HG03575 (cell line): ENCODE measurements around the gene C12orf43.

Experiments used
- ATAC-seq: cut with Tn5 transposase; IDR thresholded peaks from one replicate; pipeline ENCODE4 v1.9.1; 2021; ENCODE audit not compliant: unreplicated experiment, insufficient number of reproducible peaks, low FRiP score; ENCODE audit errors: extremely low read depth

C12orf43 gene

DNA sequence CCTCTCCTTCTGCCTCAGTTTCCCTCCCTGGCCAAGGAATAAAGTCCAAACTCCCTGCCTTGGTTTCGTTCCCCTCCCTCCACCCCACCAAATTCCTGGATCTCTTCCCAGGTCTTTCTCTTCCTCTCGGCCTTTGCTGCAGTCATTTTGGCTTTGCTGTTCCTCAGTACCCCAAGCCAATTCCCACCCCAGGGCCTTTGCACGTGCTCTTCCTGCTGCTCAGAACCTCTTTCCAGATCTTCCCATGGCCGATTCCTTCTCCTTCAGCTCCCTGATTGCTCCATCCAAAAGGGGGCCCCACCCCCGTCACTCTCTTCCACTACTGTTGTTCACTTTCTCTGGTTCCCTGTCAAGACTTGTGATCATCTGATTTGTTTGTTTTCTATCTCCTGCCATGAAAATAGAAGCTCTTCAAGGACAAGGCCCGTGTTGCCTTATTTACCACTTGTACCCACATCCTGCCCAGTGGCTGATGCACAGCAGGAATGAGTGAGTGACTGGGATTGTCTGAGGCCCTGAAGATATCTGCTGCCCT lies 34.8 kb downstream of the C12orf43 start:
- ATAC-seq = no peak

DNA sequence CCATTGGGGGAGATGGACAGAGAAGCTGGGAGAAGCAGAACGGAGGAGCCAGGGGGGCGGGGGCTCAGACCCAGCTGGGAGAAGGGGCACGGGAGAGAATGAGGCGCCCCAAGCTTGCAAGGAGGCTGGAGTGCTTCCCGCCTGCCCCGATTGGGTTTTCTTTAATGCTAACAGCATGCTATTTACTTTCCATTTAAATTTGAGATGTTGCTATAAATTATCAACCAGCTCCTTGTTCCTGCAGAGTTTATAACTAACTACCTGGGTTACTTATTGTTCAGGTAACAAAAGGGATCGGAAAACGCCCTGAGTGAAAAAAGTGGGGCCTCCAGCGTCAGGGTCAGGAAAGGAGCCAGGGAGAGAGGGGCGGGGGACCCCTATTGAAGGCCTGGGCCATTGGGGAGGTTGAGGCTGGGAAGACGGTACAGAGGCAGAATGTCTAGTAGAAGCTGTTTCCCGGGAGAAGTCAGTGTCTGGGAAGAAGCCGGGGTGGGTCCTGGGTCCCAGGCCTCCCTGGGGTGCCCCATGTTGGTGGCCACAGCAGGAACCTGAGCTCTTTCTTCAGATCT lies 35.4 kb downstream of the C12orf43 start:
- ATAC-seq = no peak

- ATAC-seq = no peak
Measured at GRCh38 chr12:120979862-120980696, 36.2 kb downstream of the C12orf43 start.

DNA sequence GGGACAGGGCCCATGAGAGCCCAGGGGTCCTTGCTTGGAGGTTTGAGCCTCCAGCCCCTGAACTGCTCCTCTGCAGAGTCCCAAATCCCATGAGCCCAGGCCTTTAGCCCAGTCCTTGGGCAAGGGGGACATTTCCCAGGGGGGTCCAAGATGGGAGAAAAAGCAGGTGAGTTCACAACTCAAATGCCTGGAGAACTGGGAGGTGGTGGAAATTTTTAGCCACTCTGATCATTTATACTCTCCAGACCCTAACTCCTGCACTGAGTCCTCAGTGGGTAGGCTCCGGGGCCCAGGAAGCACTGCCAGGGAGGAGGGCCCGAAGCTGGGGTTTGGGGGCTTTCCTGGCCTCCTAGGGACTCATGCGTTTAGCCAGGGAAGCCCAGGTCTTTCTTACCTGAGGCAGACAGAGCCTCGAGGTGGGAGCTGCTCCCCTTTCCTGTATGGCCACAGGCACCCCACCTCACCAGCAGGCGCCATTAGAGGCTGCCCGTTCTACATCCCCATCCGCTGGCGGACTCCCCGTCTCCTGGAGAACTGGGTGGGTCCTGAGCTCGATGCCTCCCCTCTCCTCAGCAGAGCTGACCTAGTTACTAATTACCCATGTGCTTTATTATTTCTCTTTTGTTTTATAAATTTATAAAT lies 36.9 kb downstream of the C12orf43 start:
- ATAC-seq = no peak

GRCh38 chr12:120978296-120979219 lies 37.7 kb downstream of the C12orf43 start, which contains the start of gene HNF1A:
HNF1A (plus strand) TSS chr12:120978543; CDS start chr12:120978769, 226 bp downstream.
- ATAC-seq = no peak

GRCh38 chr12:120977531-120978295 lies 38.6 kb downstream of the C12orf43 start:
- ATAC-seq = no peak

DNA sequence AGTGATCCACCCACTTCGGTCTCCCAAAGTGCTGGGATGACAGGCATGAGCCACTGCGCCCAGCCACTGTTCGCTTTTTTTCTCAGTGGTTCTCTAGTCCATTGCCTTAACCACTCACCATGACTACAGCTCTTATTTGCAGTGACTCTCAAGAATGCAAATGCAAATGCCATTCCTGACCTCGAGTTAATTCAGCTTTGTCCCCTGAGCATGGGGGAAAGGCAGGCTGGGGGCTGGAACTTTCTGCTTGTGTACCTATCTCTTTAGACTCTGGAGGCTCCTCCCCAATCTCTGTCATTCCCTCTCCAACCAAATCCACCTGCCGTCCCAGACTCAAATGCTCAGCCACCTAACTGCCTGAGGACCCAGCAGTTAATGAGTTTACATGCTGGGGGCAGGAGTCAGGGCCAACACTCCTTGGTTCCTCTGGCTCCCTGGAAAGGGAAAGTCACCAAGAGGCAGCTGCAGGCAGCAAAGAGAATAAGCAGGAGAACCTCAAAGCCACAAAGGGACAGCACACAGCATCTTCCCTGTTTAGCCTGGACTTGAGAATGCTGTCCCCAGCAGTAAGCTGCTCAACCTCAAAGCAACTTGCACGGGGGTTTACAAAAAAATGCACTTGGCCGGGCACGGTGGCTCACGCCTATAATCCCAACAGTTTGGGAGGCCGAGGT lies 43.3 kb downstream of the C12orf43 start:
- no peak for ATAC-seq

DNA sequence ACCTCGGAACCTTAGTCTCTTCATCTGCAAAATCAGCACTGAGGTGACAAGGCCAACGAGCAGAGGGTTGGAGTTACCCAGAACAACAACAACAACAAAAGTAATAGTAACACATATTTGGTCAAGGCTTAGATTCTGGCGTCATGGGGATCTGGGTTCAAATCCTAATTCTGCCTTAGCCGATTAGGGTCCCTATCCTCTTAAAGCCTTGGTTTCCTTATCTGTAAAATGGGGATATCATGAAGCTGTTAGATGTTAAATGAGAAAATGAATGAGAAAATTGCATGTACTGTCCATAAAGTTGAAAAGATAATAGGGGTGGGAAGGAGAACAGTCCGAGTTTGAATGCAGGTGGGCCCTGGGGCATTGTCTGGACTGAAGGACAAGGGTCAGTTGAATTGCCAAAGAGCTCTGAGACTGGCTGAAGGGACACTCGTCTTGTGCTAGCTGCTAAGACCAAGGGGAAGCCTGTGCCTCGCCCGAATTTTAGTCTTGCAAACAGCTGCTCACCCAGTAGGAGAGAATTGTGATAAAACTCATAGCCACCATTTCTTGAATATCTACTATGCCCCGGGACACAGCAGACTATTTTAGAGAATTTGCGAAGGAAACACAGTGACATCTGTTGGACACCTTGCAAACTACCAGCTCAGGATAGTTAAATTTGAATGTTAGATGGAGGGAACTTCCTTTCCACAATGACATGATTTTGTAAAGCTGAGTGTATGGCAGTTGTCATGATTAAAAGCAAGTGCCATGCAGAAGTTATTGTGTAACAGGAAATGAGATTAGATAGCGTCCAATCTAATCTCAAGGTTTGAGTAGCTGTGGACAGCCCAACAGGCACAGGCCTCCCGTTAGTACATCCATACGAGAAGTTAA lies 44.7 kb downstream of the C12orf43 start:
- no peak for ATAC-seq

DNA sequence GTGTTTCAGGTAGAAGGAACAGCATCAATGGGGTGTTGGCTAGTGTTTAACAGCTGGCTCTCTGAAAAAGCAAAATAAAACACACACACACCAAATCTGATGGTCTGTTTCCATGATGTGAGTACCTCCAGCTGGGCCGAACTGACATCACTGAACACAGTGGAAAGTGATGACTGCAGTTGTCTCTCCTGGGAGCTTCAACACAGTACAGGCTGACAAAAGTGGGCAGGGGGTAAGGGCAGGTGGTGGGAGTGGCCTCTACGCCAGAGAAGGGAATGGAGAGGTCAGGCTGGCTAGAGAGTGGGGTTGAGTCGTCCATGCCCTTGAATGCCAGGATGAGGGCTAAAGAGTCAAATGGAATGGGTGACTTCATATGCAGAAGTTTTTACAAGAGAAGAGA lies 46.0 kb downstream of the C12orf43 start:
- ATAC-seq = no peak

DNA sequence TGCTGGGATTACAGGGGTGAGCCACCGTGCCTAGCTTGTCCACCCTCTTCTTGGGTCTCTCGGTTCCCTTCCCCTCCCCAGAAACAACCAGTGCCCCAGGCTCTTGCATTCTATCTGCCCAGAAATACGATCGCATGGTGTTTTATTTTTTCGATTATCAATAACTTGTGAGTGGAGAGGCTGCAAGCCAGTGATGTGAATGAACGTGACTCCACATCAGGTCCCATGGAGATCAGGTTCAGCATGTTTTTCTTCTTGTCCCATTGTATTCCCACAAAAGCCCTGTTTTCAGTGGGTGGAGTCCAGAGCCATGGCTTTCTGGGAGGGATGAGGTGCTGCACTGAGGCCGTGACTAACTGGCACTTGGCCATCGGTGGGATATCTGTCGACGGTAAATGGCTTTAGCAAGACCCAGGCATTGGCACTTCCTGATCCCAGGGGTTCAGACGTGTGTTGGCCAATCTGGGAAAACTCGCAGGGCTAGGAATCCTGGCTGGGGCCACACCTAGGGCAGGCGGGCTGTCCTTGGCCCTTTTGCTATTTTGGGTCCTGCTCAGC lies 50.7 kb downstream of the C12orf43 start:
- ATAC-seq = no peak

DNA sequence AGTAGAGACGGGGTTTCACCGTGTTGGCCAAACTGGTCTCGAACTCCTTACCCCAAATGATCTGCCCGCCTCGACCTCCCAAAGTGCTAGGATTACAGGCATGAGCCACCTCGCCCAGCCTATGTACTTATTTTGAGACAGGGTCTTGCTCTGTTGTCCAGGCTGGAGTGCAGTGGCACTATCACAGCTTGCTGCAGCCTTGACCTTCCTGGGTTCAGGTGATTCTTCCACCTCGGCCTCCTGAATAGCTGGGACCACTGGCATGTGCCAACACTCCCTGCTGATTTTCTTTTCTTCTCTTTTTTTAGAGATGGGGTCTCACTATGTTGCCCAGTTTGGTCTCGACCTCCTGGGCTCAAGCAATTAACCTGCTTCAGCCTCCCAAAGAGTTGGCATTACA lies 52.0 kb downstream of the C12orf43 start:
- no peak for ATAC-seq

DNA sequence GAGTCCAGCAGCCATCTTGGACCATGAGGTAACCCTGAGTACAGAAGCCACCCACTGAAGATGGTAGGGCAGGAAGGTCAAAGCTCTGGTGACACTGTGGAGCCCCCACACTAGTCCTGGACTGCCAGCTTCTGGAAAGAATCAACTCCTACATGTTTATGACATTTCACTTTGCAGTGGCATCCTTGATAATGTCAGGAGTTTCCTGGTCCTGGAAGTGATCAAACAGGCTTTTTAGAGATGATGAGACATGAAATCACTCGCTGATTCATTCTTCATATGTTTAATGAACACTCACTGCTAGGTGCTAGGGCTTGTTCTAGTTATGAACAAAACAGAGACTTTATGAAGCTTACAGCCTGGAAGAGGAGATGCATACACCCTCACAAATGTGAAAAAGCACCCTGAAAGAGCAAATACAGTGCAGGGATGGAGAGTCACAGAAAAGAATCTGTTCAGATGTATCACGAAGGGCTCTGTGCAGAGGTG lies 53.7 kb downstream of the C12orf43 start:
- no peak for ATAC-seq

GRCh38 chr12:120961604-120962531 lies 54.4 kb downstream of the C12orf43 start:
- ATAC-seq = no peak

DNA sequence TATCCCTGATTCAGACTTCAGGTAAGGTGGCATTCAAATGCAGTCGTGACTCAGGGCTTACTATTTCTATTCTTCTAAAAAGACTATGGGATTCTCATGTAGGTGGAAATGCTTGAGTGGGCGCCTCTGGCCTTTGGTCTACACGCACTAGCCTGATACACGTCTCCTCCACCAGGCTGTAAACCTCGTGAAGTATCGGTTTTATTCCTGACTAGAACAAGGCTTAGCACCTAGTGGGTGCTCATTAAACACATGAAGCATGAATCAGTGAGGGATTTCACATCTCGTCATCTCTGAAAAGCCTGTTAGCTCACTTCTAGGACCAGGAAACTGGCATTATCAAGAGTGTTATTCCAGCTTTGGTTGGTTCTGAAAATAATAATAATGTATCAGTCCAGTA lies 55.6 kb downstream of the C12orf43 start:
- ATAC-seq = no peak

GRCh38 chr12:120959111-120959878 lies 57.0 kb downstream of the C12orf43 start:
- no peak for ATAC-seq
